Fibroblast of mammary gland (primary cell): ENCODE data around the gene ILF3.

Source experiments
- DNase-seq: peaks from one replicate; pipeline ENCODE4 v3.0.0-alpha.2; 2010; ENCODE audit warnings: low read depth
- H3K4me3 ChIP-seq: 2 replicates; pipeline ENCODE4 v1.5.1; 2011; ENCODE audit warnings: low read depth, mild to moderate bottlenecking, low read length, moderate library complexity; ENCODE audit not compliant: control insufficient read depth
- TF ChIP-seq, protein P1 (sequence below): conservative IDR thresholded peaks from 2 replicates; pipeline ENCODE4 v1.5.1; 2011; ENCODE audit warnings: low read depth, low read length, inconsistent platforms; ENCODE audit not compliant: control insufficient read depth, insufficient read depth

The ILF3 gene

GRCh38 chr19:10708291-10708690 is 54.1 kb downstream of the ILF3 start:
- TF ChIP-seq, protein P1, sequence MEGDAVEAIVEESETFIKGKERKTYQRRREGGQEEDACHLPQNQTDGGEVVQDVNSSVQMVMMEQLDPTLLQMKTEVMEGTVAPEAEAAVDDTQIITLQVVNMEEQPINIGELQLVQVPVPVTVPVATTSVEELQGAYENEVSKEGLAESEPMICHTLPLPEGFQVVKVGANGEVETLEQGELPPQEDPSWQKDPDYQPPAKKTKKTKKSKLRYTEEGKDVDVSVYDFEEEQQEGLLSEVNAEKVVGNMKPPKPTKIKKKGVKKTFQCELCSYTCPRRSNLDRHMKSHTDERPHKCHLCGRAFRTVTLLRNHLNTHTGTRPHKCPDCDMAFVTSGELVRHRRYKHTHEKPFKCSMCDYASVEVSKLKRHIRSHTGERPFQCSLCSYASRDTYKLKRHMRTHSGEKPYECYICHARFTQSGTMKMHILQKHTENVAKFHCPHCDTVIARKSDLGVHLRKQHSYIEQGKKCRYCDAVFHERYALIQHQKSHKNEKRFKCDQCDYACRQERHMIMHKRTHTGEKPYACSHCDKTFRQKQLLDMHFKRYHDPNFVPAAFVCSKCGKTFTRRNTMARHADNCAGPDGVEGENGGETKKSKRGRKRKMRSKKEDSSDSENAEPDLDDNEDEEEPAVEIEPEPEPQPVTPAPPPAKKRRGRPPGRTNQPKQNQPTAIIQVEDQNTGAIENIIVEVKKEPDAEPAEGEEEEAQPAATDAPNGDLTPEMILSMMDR, result no peak
- no peak overlapping the region for H3K4me3 ChIP-seq
- no peak for DNase-seq

- no peak for DNase-seq
- TF ChIP-seq, protein P1, result no peak
- no peak overlapping the region for H3K4me3 ChIP-seq
These were observed 57.9 kb downstream of the ILF3 start for GRCh38 chr19:10712045-10712444.

DNA sequence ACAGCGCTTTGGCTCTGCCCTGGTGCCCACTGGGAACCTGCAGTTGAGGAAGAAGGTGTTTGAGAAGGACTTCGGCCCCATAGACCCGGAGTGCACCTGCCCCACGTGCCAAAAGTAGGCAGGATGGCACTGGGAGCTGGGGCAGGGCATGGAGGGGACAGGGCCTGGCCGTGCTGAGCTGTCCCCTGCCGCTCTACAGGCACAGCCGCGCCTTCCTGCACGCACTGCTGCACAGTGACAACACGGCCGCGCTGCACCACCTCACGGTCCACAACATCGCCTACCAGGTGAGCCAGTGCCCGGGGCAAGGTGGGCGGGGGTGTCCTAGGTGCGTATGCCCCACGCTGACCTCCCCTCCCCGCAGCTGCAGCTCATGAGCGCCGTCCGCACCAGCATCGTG is 58.6 kb downstream of the ILF3 start:
- no peak for DNase-seq
- TF ChIP-seq, protein P1, result no peak
- H3K4me3 ChIP-seq, result no peak overlapping the region

DNA sequence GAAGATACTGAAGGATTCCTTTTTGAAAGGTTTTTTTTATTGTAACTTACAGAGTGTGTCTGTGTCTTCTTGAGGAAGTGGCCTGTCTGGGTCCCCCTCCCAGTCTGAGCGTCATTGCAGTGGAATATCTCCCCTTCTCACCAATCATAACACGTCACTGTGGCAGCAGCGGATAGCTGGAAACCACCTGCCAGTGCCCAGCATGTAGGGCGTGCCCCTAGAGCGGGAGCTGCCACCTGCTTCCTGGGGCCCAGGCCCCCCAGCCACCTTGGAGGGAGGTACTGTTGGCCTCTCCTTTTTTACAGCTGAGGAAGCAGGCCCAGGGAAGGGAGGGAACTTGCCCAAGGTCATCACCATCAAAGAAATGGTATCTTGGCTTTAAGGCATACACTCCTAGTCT is 59.2 kb downstream of the ILF3 start:
- no peak for DNase-seq
- no peak overlapping the region for H3K4me3 ChIP-seq
- TF ChIP-seq, protein P1, result no peak

GRCh38 chr19:10717054-10717355 is 62.9 kb downstream of the ILF3 start:
- no peak for DNase-seq
- peak overlapping the region; percentile 48 for H3K4me3 ChIP-seq
- TF ChIP-seq, protein P1, result no peak

GRCh38 chr19:10717356-10718204 is 63.4 kb downstream of the ILF3 start, which contains the start of gene DNM2:
TSS of gene DNM2 (plus strand) at chr19:10718079. CDS start at chr19:10718243, 164 bp downstream.
- peak; percentile 100 for DNase-seq
- peak within 1 kb of the TSS; percentile 88 for H3K4me3 ChIP-seq
- TF ChIP-seq, protein P1, result peak; percentile 79
